Fibroblast of lung (primary cell): Measurements from ENCODE around the gene TNS3.

Experiments
- CTCF ChIP-seq, 2 donors: IDR thresholded peaks in 1 of 2; conservative IDR thresholded peaks in 1 of 2; 1 replicate in 1 of 2; 2 replicates in 1 of 2; pipeline ENCODE4 v1.5.1; 2011 to 2012; ENCODE audit warnings: low read length in 2 of 2, control low read depth in 1 of 2, inconsistent platforms in 1 of 2, low read depth in 1 of 2, mild to moderate bottlenecking in 1 of 2
- EZH2 ChIP-seq: IDR thresholded peaks from 2 replicates; pipeline ENCODE4 v1.5.1; 2012; ENCODE audit warnings: low read length, control low read depth, mild to moderate bottlenecking; ENCODE audit errors: missing control alignments

GRCh38 chr7:47622586-47622945 lies 40.7 kb upstream of the TNS3 start:
- TF ChIP-seq CTCF (conservative IDR thresholded peaks at IDR 0.05 in 1 of 2, IDR thresholded peaks at IDR 0.05 in 1 of 2; ENCODE audit: low read depth in 1 of 2, low read length in 2 of 2) (no peak), EZH2 (no peak)
